Vagina (tissue), 2 donors: ENCODE data around the gene RAB6B. TPM values are rescaled to one million over a fixed set of nuclear protein-coding genes. Genes with fewer than 3 reads are reported as not detected.
A peak's percentile ranks its signal among the peaks of the same experiment; 100 is the strongest.

Experiments used
- DNase-seq, 2 donors: peaks; one replicate each; pipeline ENCODE4 v3.0.0-alpha.2; 2017; ENCODE audit errors: extremely low spot score in 2 of 2
- H3K27ac ChIP-seq: fragments of 200-600 bp; sonication (generic); one replicate; pipeline ENCODE4 v1.5.1; 2019
- H3K27me3 ChIP-seq: fragments of 200-600 bp; sonication (generic); one replicate; pipeline ENCODE4 v1.5.1; 2019
- H3K36me3 ChIP-seq, 2 donors: fragments of 200-600 bp; sonication (generic); one replicate each; pipeline ENCODE4 v1.5.1; 2017 to 2019
- H3K4me1 ChIP-seq: fragments of 200-600 bp; sonication (generic); one replicate; pipeline ENCODE4 v1.5.1; 2019
- H3K4me3 ChIP-seq, 2 donors: fragments of 200-600 bp; sonication (generic); 1 replicate in 1 of 2; 2 replicates in 1 of 2; pipeline ENCODE4 v1.5.1; 2016 to 2019
- H3K9me3 ChIP-seq: fragments of 200-600 bp; sonication (generic); one replicate; pipeline ENCODE4 v1.5.1; 2019
- POLR2A ChIP-seq, 2 donors: fragments of 450-650 bp; IDR thresholded peaks; one replicate each; pipeline ENCODE4 v1.6.1; 2017; ENCODE audit warnings: antibody characterized with exemption in 2 of 2, mild to moderate bottlenecking in 2 of 2, moderate library complexity in 2 of 2
- POLR2AphosphoS5 ChIP-seq, 2 donors: sonication (generic); formaldehyde crosslinking; IDR thresholded peaks; one replicate each; pipeline ENCODE4 v1.9.0; 2017; ENCODE audit warnings: antibody characterized with exemption in 2 of 2, mild to moderate bottlenecking in 2 of 2, low read depth in 1 of 2; ENCODE audit not compliant: insufficient read depth in 1 of 2
- intact Hi-C: fragments of 100-400 bp; cut with DNase I; formaldehyde crosslinking; loops from one replicate; pipeline ENCODE4 v1.15.1; 2023
- total RNA-seq: library from RNA; depleted of rRNA; stranded (reverse); fragments of >200 nt; gene quantifications from one replicate; pipeline ENCODE4 v1.2.3, GENCODE V29; 2016
- TF ChIP-seq, protein P1 (sequence below), 3 experiments: fragments of 450-650 bp in 2 of 3; fragments of 200-600 bp in 1 of 3; sonication (generic) in 1 of 3; IDR thresholded peaks; one replicate each; pipeline ENCODE4 v1.5.1; 2017 to 2019; ENCODE audit warnings: antibody characterized with exemption in 3 of 3, mild to moderate bottlenecking in 2 of 3, moderate library complexity in 2 of 3

The RAB6B gene
- 3.7 TPM for total RNA-seq

DNA sequence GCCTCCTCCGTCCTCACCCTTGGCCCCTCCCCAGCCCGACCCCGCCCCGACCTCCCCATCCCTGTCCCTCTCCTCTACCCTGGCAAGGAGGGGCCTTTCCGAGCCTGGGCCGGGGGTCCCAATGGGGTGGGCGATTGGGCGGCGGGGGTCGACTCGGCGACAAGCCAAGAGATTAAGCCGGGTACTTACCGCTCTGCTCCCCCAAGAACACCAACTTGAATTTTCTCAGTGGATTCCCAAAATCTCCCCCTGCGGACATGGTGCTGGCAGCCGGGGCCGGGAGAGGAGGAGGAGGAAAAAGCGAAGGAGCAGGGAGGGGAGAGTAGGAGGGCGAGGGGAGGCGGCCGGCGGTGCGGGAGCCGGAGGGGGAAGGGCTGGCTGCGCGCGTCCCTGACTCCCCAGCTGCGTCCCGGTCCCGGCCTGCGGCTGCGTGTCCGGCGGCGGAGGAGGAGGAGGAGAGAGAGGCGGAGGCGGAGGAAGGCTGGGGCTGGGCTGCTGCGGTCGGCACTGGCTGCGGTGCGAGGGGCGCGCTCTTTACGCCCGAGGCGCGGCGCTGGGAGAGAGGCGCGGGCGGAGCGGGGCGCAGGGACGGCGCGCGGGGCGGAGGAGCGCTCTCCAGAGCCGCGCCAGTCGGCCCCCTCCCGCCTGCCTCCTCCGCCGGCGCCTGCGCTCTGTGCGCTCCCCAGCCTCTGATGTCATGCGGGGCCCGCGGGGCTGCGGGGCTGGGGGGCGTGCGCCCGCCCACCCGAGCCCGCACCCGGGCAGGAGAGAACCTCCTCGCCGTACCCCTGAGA, at the start of gene RAB6B:
Gene RAB6B, minus strand, starts transcription at position 675 of the 794 bp plus-strand sequence. Its CDS starts 416 bp downstream, at position 259.
- DNase-seq: peak in 1 of 2 donors; percentile 67
- TF ChIP-seq POLR2AphosphoS5 (IDR thresholded peaks at IDR 0.05; ENCODE audit: insufficient read depth in 1 of 2, low read depth in 1 of 2) (no peak), POLR2A (IDR thresholded peaks at IDR 0.05) (no peak)
- TF ChIP-seq, protein P1, sequence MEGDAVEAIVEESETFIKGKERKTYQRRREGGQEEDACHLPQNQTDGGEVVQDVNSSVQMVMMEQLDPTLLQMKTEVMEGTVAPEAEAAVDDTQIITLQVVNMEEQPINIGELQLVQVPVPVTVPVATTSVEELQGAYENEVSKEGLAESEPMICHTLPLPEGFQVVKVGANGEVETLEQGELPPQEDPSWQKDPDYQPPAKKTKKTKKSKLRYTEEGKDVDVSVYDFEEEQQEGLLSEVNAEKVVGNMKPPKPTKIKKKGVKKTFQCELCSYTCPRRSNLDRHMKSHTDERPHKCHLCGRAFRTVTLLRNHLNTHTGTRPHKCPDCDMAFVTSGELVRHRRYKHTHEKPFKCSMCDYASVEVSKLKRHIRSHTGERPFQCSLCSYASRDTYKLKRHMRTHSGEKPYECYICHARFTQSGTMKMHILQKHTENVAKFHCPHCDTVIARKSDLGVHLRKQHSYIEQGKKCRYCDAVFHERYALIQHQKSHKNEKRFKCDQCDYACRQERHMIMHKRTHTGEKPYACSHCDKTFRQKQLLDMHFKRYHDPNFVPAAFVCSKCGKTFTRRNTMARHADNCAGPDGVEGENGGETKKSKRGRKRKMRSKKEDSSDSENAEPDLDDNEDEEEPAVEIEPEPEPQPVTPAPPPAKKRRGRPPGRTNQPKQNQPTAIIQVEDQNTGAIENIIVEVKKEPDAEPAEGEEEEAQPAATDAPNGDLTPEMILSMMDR (IDR thresholded peaks at IDR 0.05): no peak
- Histone ChIP-seq H3K9me3 (no peaks in the 10 kb centered on the region), H3K27ac (no peak within 1 kb of the TSS), H3K27me3 (no peaks in the 10 kb centered on the region), H3K36me3 (no peaks in the 10 kb centered on the region), H3K4me3 (peak within 1 kb of the TSS; percentile 57 to 80), H3K4me1 (peaks cover 16% of the 10 kb centered on the region)
- intact Hi-C loops: no loop called here

DNA sequence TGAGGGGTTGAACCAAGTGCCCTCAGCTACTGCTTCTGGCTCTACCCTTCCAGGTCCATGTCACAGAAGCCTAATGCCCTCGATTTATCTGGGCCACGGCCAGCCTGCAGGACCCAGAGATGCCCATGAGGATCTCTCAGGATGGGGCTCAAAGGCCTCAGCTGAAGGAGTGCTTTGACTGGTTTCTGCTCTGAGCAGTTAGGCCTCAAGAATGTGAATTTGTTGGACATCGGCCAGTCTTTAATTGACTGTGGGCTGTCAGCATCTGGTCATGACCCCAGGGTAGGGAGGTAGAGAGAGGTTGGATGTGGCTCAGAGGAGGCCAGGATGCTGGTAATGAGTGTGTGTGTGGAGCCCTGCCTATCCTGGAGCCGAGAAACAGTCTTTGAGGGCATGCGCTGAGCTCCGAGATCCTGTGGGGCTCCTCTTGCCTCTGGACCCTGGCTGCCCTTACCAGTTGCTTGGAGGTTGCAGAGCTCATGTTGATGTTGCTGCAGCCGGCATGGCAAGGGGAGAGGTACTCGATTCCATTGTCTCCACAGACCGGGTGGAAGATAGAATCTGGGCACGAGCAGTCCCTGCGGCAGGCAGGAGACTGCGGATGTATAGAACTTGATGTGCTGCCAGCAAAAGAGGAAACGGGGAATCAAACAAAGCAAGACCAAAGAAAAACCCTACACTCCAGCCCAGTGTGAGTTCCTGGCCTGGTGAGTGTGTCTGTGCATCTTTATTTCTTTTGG, 49.1 kb upstream of the RAB6B start:
- H3K4me1 ChIP-seq: peaks cover 22% of the 10 kb centered on the region
- DNase-seq: no peak
- no peaks in the 10 kb centered on the region for H3K9me3 ChIP-seq
- H3K27ac ChIP-seq: no peak overlapping the region
- no peaks in the 10 kb centered on the region for H3K36me3 ChIP-seq
- TF ChIP-seq, protein P1 (IDR thresholded peaks at IDR 0.05): no peak
- TF ChIP-seq POLR2AphosphoS5 (IDR thresholded peaks at IDR 0.05; ENCODE audit: insufficient read depth in 1 of 2, low read depth in 1 of 2) (peak; percentile 46 to 53), POLR2A (IDR thresholded peaks at IDR 0.05) (no peak)
- no peaks in the 10 kb centered on the region for H3K27me3 ChIP-seq
- intact Hi-C loops: no loop called here
- H3K4me3 ChIP-seq: no peak overlapping the region

DNA sequence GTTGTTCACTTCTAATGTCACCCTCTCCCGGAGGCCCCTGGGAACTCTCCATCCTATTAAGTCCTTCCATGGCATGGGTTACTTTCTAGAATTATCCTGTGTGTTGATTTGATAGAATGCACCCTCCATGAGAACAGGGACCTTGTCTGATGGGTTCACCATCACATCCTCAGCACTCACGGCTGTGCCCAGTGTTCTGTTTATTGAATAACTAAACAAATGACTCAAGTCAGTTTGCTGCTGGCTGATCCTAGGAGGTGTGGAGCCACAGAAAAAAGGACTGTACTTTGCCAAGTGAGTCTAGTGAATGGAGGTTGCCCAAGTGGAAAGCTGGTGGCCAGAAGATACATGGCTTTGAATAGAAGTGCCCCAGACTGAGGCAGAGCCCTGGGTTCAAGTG, 48.5 kb upstream of the RAB6B start:
- H3K36me3 ChIP-seq: no peaks in the 10 kb centered on the region
- no peaks in the 10 kb centered on the region for H3K27me3 ChIP-seq
- H3K27ac ChIP-seq: no peak overlapping the region
- no peaks in the 10 kb centered on the region for H3K9me3 ChIP-seq
- DNase-seq: no peak
- H3K4me1 ChIP-seq: peaks cover 22% of the 10 kb centered on the region
- no peak for TF ChIP-seq POLR2AphosphoS5 (IDR thresholded peaks at IDR 0.05; ENCODE audit: insufficient read depth in 1 of 2, low read depth in 1 of 2)
- TF ChIP-seq, protein P1 (IDR thresholded peaks at IDR 0.05): no peak
- TF ChIP-seq POLR2A (IDR thresholded peaks at IDR 0.05): no peak
- H3K4me3 ChIP-seq: no peak overlapping the region
- intact Hi-C loops: no loop called here

DNA sequence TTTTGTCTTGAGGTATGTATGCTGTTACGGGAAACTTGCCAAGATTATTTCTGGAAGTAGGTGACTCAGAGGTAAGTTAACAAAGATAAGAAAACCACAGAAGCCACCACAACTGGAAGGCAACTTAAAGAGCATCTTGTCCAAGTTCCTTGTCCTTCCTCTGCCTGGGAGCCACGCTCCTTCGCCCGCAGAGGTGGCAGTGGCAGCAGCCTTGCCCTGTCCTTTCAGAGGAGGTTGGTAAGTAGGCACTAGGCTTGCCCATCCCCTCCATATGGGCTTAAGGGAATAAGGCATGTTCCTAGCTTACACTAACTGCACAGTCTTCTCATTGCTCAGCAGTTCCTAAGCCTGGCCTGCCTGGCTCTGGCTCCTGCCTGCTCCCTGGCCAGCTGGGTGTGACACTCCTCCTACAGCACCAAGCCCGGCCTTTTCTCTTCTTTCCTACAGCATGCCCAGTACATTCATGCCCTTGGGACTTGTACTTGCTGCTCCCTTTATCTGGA, 48.0 kb upstream of the RAB6B start:
- intact Hi-C loops: no loop called here
- H3K4me3 ChIP-seq: no peak overlapping the region
- H3K36me3 ChIP-seq: no peaks in the 10 kb centered on the region
- no peaks in the 10 kb centered on the region for H3K9me3 ChIP-seq
- TF ChIP-seq, protein P1 (IDR thresholded peaks at IDR 0.05): no peak
- TF ChIP-seq POLR2A (IDR thresholded peaks at IDR 0.05) (no peak), POLR2AphosphoS5 (IDR thresholded peaks at IDR 0.05; ENCODE audit: insufficient read depth in 1 of 2, low read depth in 1 of 2) (no peak)
- H3K27ac ChIP-seq: no peak overlapping the region
- DNase-seq: no peak
- no peaks in the 10 kb centered on the region for H3K27me3 ChIP-seq
- H3K4me1 ChIP-seq: peaks cover 22% of the 10 kb centered on the region
